NCI-H82 (cell line): Measurements from ENCODE around the gene AATK.
A peak's percentile ranks its signal among the peaks of the same experiment; 100 is the strongest.

ENCODE experiments used
- DNase-seq: peaks from one replicate; lab custom pipeline; 2025; lab: John Stamatoyannopoulos, UW

The AATK gene

GRCh38 chr17:81127526-81128177 lies 38.4 kb downstream of the AATK start:
- DNase-seq = no peak

GRCh38 chr17:81127133-81127455 lies 38.9 kb downstream of the AATK start:
- DNase-seq = no peak

- DNase-seq = no peak
Measured at GRCh38 chr17:81126281-81127132, 39.5 kb downstream of the AATK start.

- DNase-seq = no peak
Measured at GRCh38 chr17:81125573-81126081, 40.4 kb downstream of the AATK start.

GRCh38 chr17:81124377-81124776 lies 41.6 kb downstream of the AATK start:
- DNase-seq = no peak

GRCh38 chr17:81123052-81124048 lies 42.7 kb downstream of the AATK start:
- DNase-seq = no peak

- no peak for DNase-seq
Measured at GRCh38 chr17:81121841-81122733, 43.9 kb downstream of the AATK start.

- peak; percentile 26 for DNase-seq
Measured at GRCh38 chr17:81120695-81121621, 45.1 kb downstream of the AATK start.

- peak; percentile 44 for DNase-seq
Measured at GRCh38 chr17:81120149-81120484, 45.9 kb downstream of the AATK start.

- peak; percentile 92 for DNase-seq
Measured at GRCh38 chr17:81119223-81120148, 46.5 kb downstream of the AATK start.

GRCh38 chr17:81118308-81119221 lies 47.5 kb downstream of the AATK start:
- DNase-seq = peak; percentile 33

- DNase-seq = no peak
Measured at GRCh38 chr17:81117672-81118198, 48.3 kb downstream of the AATK start.

GRCh38 chr17:81116704-81117103 lies 49.3 kb downstream of the AATK start:
- no peak for DNase-seq

GRCh38 chr17:81115749-81116464 lies 50.1 kb downstream of the AATK start:
- DNase-seq = no peak

GRCh38 chr17:81115219-81115618 lies 50.8 kb downstream of the AATK start:
- no peak for DNase-seq

- DNase-seq = no peak
Measured at GRCh38 chr17:81114351-81115093, 51.5 kb downstream of the AATK start.
